IPS-11a (cell line): ENCODE measurements around the gene ZBED6.

Source experiments
- H3K4me3 ChIP-seq: one replicate; pipeline ENCODE4 v1.5.1; 2013; ENCODE audit warnings: low read depth, low read length, control low read depth

The ZBED6 gene

DNA sequence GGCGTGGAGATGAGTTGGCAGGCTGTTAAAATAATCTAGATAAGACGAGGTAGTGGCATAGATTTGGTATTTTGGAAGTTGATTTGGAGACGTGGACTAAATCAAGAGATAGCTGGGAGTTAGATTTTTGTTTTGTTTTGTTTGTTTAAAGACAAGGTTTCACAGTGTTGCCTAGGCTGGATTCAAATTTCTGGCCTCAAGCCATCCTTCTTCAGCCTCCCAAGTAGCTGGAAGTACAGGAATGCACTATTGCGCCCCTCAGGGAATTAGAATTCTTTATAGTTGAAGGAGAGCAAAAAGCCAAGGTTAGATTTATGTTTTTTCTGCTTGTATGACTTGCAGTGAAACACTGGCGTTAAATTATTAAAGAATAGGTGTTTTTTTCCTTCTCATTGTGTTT, 43.7 kb downstream of the ZBED6 start:
- no peak overlapping the region for H3K4me3 ChIP-seq

DNA sequence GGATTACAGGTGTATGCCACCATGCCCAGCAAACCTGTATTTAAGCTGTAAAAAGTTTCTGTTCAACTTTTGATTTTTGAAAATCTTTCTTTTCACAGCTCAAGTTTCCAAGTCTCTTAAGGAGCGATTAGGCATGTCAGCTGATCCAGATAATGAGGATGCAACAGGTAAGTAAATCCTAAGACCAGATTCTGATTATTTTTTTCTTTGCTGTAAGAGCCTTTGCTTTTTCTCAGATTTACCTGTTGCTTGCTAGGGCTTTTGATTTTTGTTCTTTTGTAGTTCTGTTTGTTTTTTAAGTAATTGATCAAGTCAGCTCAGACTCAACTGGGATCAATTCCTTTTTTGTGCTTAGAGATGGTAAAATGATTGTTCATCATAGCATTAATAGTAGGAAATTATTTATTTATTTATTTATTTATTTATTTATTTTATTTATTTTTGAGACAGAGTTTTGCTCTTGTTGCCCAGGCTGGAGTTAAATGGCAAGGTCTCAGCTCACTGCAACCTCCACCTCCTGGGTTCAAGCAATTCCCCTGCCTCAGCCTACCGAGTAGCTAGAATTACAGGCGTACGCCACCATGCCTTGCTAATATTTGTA, 44.9 kb downstream of the ZBED6 start:
- H3K4me3 ChIP-seq = no peak overlapping the region

DNA sequence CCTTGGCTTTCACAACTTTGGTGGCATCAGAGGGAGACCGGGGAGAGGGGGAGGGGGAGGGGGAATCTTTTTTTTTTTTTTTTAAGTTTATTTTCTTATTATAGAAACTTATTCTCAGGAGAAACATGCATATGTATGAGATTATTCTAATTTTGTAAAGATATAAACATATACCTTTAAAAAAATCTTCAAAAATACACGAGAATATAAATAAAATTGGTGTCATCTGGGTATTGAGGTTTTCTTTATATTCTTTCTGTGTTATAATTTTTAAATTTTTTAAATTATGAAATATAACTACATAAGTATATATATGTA, 47.1 kb downstream of the ZBED6 start:
- H3K4me3 ChIP-seq = no peak overlapping the region

DNA sequence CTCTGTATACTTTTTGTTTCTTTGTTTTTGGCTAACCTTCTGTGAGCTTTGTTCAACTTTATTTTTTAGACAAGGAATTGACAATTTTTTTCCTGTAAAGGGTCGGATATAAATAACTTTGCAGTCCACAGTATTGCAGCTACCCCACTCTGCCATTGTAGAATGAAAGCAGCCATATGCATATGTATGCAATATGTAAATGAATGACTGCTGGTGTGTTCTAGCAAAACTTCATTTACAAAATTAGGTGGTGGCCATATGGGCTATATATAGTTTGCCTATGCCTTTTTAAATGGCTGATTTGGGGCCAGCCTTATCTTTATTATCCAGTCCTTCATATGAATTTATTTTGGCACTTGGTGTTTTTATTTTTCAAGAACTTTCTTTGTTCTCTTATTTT, 48.0 kb downstream of the ZBED6 start:
- H3K4me3 ChIP-seq = no peak overlapping the region
